OCI-LY1 (cell line): ENCODE data around the gene DLGAP4.

Experiments used
- H2AFZ ChIP-seq: fragments of 200-600 bp; sonication (generic), shearing (Covaris generic); 2 replicates; pipeline ENCODE4 v1.6.0; 2014; ENCODE audit warnings: antibody characterized with exemption, mild to moderate bottlenecking, low read length
- H3F3A ChIP-seq: fragments of 200-600 bp; sonication (generic), shearing (Covaris generic); 2 replicates; pipeline ENCODE4 v1.6.0; 2014; ENCODE audit warnings: mild to moderate bottlenecking, antibody characterized with exemption, low read length, moderate library complexity; ENCODE audit not compliant: insufficient read depth
- H3K27ac ChIP-seq: fragments of 200-600 bp; sonication (generic); 2 replicates; pipeline ENCODE4 v1.5.1; 2014; ENCODE audit warnings: low read length, mixed run types, mild to moderate bottlenecking, low read depth; ENCODE audit not compliant: poor library complexity, severe bottlenecking
- H3K27me3 ChIP-seq: fragments of 200-600 bp; sonication (generic); 2 replicates; pipeline ENCODE4 v1.6.0; 2014; ENCODE audit warnings: antibody characterized with exemption, mild to moderate bottlenecking, low read length, moderate library complexity; ENCODE audit not compliant: insufficient read depth
- H3K36me3 ChIP-seq: fragments of 200-600 bp; sonication (generic); 2 replicates; pipeline ENCODE4 v1.6.1; 2014; ENCODE audit warnings: mild to moderate bottlenecking, antibody characterized with exemption, low read length, moderate library complexity, mixed read lengths; ENCODE audit not compliant: insufficient read depth
- H3K4me1 ChIP-seq: fragments of 200-600 bp; sonication (generic); 2 replicates; pipeline ENCODE4 v1.5.1; 2014; ENCODE audit warnings: mild to moderate bottlenecking, low read length, moderate library complexity; ENCODE audit not compliant: insufficient read depth, severe bottlenecking
- H3K4me2 ChIP-seq: fragments of 200-600 bp; sonication (generic), shearing (Covaris generic); 2 replicates; pipeline ENCODE4 v1.6.1; 2014; ENCODE audit warnings: low read length
- H3K4me3 ChIP-seq: fragments of 200-600 bp; sonication (generic); 2 replicates; pipeline ENCODE4 v1.5.1; 2014; ENCODE audit warnings: low read length, low read depth, mild to moderate bottlenecking, mixed read lengths; ENCODE audit not compliant: poor library complexity, severe bottlenecking
- H3K79me2 ChIP-seq: fragments of 200-600 bp; shearing (Covaris generic); 2 replicates; pipeline ENCODE4 v1.6.1; 2016; ENCODE audit warnings: mixed run types, low read length, mixed read lengths; ENCODE audit not compliant: insufficient read depth
- H3K9ac ChIP-seq: fragments of 200-600 bp; sonication (generic), shearing (Covaris generic); 2 replicates; pipeline ENCODE4 v1.6.1; 2014; ENCODE audit warnings: mild to moderate bottlenecking, low read length, mixed read lengths
- H3K9me2 ChIP-seq: fragments of 200-600 bp; sonication (generic), shearing (Covaris generic); 2 replicates; pipeline ENCODE4 v1.6.1; 2014; ENCODE audit warnings: low read depth, mild to moderate bottlenecking, low read length, mixed read lengths
- H3K9me3 ChIP-seq: fragments of 200-600 bp; shearing (Covaris generic); 2 replicates; pipeline ENCODE4 v1.6.1; 2014; ENCODE audit warnings: low read length, mixed read lengths
- H4K20me1 ChIP-seq: fragments of 200-600 bp; sonication (generic), shearing (Covaris generic); 2 replicates; pipeline ENCODE4 v1.6.0; 2016; ENCODE audit warnings: mild to moderate bottlenecking, low read length; ENCODE audit not compliant: insufficient read depth
- EZH2 ChIP-seq: fragments of 200-600 bp; sonication (generic), shearing (Covaris generic); IDR thresholded peaks from 2 replicates; pipeline ENCODE4 v1.8.0; 2017; ENCODE audit warnings: borderline replicate concordance, mixed run types, mild to moderate bottlenecking, antibody characterized with exemption, low read length, moderate library complexity, mixed read lengths
- TF ChIP-seq, protein P1 (sequence below): fragments of 200-600 bp; sonication (generic), shearing (Covaris generic); IDR thresholded peaks from 2 replicates; pipeline ENCODE4 v1.5.1; 2017; ENCODE audit warnings: mild to moderate bottlenecking, antibody characterized with exemption, low read length, moderate library complexity, mixed read lengths

The DLGAP4 gene

GRCh38 chr20:36400909-36401735 is 95.0 kb downstream of the DLGAP4 start:
- Histone ChIP-seq H4K20me1 (no peaks in the 10 kb centered on the region), H3F3A (no peaks in the 10 kb centered on the region), H3K4me2 (no peak overlapping the region), H3K9me2 (no peaks in the 10 kb centered on the region), H3K9ac (no peak overlapping the region), H3K4me3 (no peak overlapping the region), H2AFZ (no peak overlapping the region), H3K36me3 (no peaks in the 10 kb centered on the region), H3K79me2 (no peaks in the 10 kb centered on the region), H3K9me3 (no peaks in the 10 kb centered on the region), H3K4me1 (no peaks in the 10 kb centered on the region), H3K27me3 (no peaks in the 10 kb centered on the region), H3K27ac (no peak overlapping the region)
- TF ChIP-seq EZH2 = no peak
- TF ChIP-seq, protein P1, sequence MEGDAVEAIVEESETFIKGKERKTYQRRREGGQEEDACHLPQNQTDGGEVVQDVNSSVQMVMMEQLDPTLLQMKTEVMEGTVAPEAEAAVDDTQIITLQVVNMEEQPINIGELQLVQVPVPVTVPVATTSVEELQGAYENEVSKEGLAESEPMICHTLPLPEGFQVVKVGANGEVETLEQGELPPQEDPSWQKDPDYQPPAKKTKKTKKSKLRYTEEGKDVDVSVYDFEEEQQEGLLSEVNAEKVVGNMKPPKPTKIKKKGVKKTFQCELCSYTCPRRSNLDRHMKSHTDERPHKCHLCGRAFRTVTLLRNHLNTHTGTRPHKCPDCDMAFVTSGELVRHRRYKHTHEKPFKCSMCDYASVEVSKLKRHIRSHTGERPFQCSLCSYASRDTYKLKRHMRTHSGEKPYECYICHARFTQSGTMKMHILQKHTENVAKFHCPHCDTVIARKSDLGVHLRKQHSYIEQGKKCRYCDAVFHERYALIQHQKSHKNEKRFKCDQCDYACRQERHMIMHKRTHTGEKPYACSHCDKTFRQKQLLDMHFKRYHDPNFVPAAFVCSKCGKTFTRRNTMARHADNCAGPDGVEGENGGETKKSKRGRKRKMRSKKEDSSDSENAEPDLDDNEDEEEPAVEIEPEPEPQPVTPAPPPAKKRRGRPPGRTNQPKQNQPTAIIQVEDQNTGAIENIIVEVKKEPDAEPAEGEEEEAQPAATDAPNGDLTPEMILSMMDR = no peak

DNA sequence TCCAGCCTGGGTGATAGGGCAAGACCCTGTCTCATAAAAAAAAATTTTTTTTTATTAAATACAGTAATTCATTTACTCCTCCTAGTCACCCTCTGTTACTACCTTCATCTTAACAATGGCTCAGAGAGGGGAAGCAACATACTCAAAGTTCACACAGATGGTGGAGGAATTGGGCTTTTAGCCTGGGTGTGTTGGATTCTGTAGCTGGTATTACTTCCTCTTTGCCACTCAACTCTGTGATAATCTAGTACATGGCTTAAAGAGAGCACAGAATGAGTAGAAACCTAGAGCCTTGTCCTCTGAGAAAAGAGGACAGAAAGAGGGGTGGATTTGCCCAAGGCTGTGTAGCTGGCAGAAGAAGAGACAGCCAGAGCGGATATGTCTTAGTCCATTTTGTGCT is 96.6 kb downstream of the DLGAP4 start:
- H3K4me3 ChIP-seq = no peak overlapping the region
- no peaks in the 10 kb centered on the region for H3K9me2 ChIP-seq
- H3K27me3 ChIP-seq = no peaks in the 10 kb centered on the region
- no peak overlapping the region for H2AFZ ChIP-seq
- H3K4me1 ChIP-seq = no peaks in the 10 kb centered on the region
- no peaks in the 10 kb centered on the region for H3F3A ChIP-seq
- H3K4me2 ChIP-seq = no peak overlapping the region
- no peak overlapping the region for H3K27ac ChIP-seq
- TF ChIP-seq, protein P1 = no peak
- TF ChIP-seq EZH2 = no peak
- H3K9me3 ChIP-seq = no peaks in the 10 kb centered on the region
- H4K20me1 ChIP-seq = no peaks in the 10 kb centered on the region
- H3K9ac ChIP-seq = no peak overlapping the region
- no peaks in the 10 kb centered on the region for H3K79me2 ChIP-seq
- no peaks in the 10 kb centered on the region for H3K36me3 ChIP-seq

GRCh38 chr20:36404435-36404978 is 98.4 kb downstream of the DLGAP4 start:
- no peaks in the 10 kb centered on the region for H4K20me1 ChIP-seq
- no peak overlapping the region for H3K27ac ChIP-seq
- H3K27me3 ChIP-seq = no peaks in the 10 kb centered on the region
- H3K79me2 ChIP-seq = no peaks in the 10 kb centered on the region
- no peaks in the 10 kb centered on the region for H3K36me3 ChIP-seq
- H3K9me2 ChIP-seq = no peaks in the 10 kb centered on the region
- H3K4me2 ChIP-seq = no peak overlapping the region
- TF ChIP-seq EZH2 = no peak
- TF ChIP-seq, protein P1 = no peak
- H3F3A ChIP-seq = no peaks in the 10 kb centered on the region
- H2AFZ ChIP-seq = no peak overlapping the region
- H3K4me3 ChIP-seq = no peak overlapping the region
- H3K4me1 ChIP-seq = no peaks in the 10 kb centered on the region
- no peak overlapping the region for H3K9ac ChIP-seq
- no peaks in the 10 kb centered on the region for H3K9me3 ChIP-seq
